ENCODE results near the gene GABBR1. TPM values are rescaled to one million over a fixed set of nuclear protein-coding genes. Genes with fewer than 3 reads are reported as not detected.
"Not testable (repeated sequence)": the region's sequence is repeated elsewhere in the genome, so short reads cannot be mapped to it uniquely, and the experiment has no call there.

Gene GABBR1
- total RNA-seq, 4 donors from 2014 or later = 30.6 to 47.8 (median 40.6) TPM

GRCh38 chr6:29673161-29673560 is 40.2 kb upstream of the GABBR1 start:
- no peak for TF ChIP-seq EP300 (IDR thresholded peaks at IDR 0.05)
- no peak for TF ChIP-seq POLR2A (IDR thresholded peaks at IDR 0.05; ENCODE audit: low read depth)
- no peak for TF ChIP-seq CTCF (IDR thresholded peaks at IDR 0.05)
- TF ChIP-seq POLR2AphosphoS5 (IDR thresholded peaks at IDR 0.05) = no peak
- no peak for DNase-seq (ENCODE audit: extremely low spot score)
- no peaks in the 10 kb centered on the region for H3K36me3 ChIP-seq
- H3K27me3 ChIP-seq = peaks cover 0 to 15% (median 0%) of the 10 kb centered on the region in 4 donors
- 90% methylated on average over 2 of the region's 12 CpGs for WGBS
- no peaks in the 10 kb centered on the region for H3K9me3 ChIP-seq
- intact Hi-C loops (cut with DNase I) = no loop called here
- no peak overlapping the region for H3K27ac ChIP-seq (replicated peaks in 1 of 4)
- H3K4me3 ChIP-seq = no peak overlapping the region
- peaks cover 0 to 11% (median 0%) of the 10 kb centered on the region in 4 donors for H3K4me1 ChIP-seq

GRCh38 chr6:29672116-29672515 is 39.1 kb upstream of the GABBR1 start:
- H3K4me3 ChIP-seq; intact Hi-C loops (cut with DNase I); H3K9me3 ChIP-seq; DNase-seq (ENCODE audit: extremely low spot score); H3K36me3 ChIP-seq; H3K27ac ChIP-seq (replicated peaks in 1 of 4); H3K4me1 ChIP-seq: not testable (repeated sequence)
- WGBS = 93% methylated on average over 5 of the region's 5 CpGs
- H3K27me3 ChIP-seq = peaks cover 0 to 15% (median 0%) of the 10 kb centered on the region in 4 donors

- TF ChIP-seq EP300 (IDR thresholded peaks at IDR 0.05) = no peak
- no peak for TF ChIP-seq CTCF (IDR thresholded peaks at IDR 0.05)
- no peak for TF ChIP-seq POLR2AphosphoS5 (IDR thresholded peaks at IDR 0.05)
- no peak for TF ChIP-seq POLR2A (IDR thresholded peaks at IDR 0.05; ENCODE audit: low read depth)
- intact Hi-C loops (cut with DNase I) = no loop called here
- peaks cover 0 to 15% (median 0%) of the 10 kb centered on the region in 4 donors for H3K27me3 ChIP-seq
- H3K4me1 ChIP-seq = no peaks in the 10 kb centered on the region
- no peak overlapping the region for H3K27ac ChIP-seq (replicated peaks in 1 of 4)
- no peak for DNase-seq (ENCODE audit: extremely low spot score)
- H3K9me3 ChIP-seq = no peaks in the 10 kb centered on the region
- H3K36me3 ChIP-seq = no peaks in the 10 kb centered on the region
- no peak overlapping the region for H3K4me3 ChIP-seq
- whole genome bisulfite sequencing = 24% methylated on average over 1 of the region's 1 CpG
Measured at GRCh38 chr6:29671026-29671425, 38.0 kb upstream of the GABBR1 start.

GRCh38 chr6:29667158-29667557 is 34.2 kb upstream of the GABBR1 start:
- 35% methylated on average over 5 of the region's 5 CpGs for WGBS
- DNase-seq (ENCODE audit: extremely low spot score) = no peak
- H3K4me3 ChIP-seq = no peak overlapping the region
- H3K9me3 ChIP-seq = no peaks in the 10 kb centered on the region
- TF ChIP-seq POLR2A (IDR thresholded peaks at IDR 0.05; ENCODE audit: low read depth) = no peak
- H3K36me3 ChIP-seq = no peaks in the 10 kb centered on the region
- intact Hi-C loops (cut with DNase I) = no loop called here
- no peaks in the 10 kb centered on the region for H3K4me1 ChIP-seq
- no peak overlapping the region for H3K27ac ChIP-seq (replicated peaks in 1 of 4)
- peaks cover 0 to 35% (median 0%) of the 10 kb centered on the region in 4 donors for H3K27me3 ChIP-seq

GRCh38 chr6:29666826-29667130 is 33.8 kb upstream of the GABBR1 start:
- H3K9me3 ChIP-seq = no peaks in the 10 kb centered on the region
- TF ChIP-seq POLR2AphosphoS5 (IDR thresholded peaks at IDR 0.05) (no peak), CTCF (IDR thresholded peaks at IDR 0.05) (no peak), EP300 (IDR thresholded peaks at IDR 0.05) (no peak), POLR2A (IDR thresholded peaks at IDR 0.05; ENCODE audit: low read depth) (no peak)
- H3K27me3 ChIP-seq = peaks cover 0 to 39% (median 0%) of the 10 kb centered on the region in 4 donors
- intact Hi-C loops (cut with DNase I) = no loop called here
- 78% methylated on average over 1 of the region's 1 CpG for WGBS
- no peaks in the 10 kb centered on the region for H3K4me1 ChIP-seq
- DNase-seq (ENCODE audit: extremely low spot score) = no peak
- no peaks in the 10 kb centered on the region for H3K36me3 ChIP-seq
- no peak overlapping the region for H3K27ac ChIP-seq (replicated peaks in 1 of 4)
- no peak overlapping the region for H3K4me3 ChIP-seq

All from esophagus muscularis mucosa (tissue), 4 donors.